ENCODE measurements around the gene CCN2.

CCN2 gene

GRCh38 chr6:131949909-131950766 lies 1.0 kb downstream of the CCN2 start:
- peak; percentile 78 to 89 for DNase-seq
- Histone ChIP-seq H3K27ac (peak overlapping the region; percentile 94 to 96), H3K4me1 (peaks cover 0 to 54% (median 28%) of the 10 kb centered on the region in 4 donors), H3K4me3 (peak overlapping the region; percentile 89), H3K36me3 (peaks cover 5 to 15% (median 14%) of the 10 kb centered on the region in 3 donors), H3K9me3 (no peaks in the 10 kb centered on the region), H3K27me3 (no peaks in the 10 kb centered on the region)
- intact Hi-C loops (cut with DNase I; ENCODE audit: low total_unique reads) = loop anchor here (5.0 kb wide), 1 partner anchor 182 kb away; no protein-coding TSS in a partner anchor
- peak; percentile 59 to 61 for TF ChIP-seq CTCF (IDR thresholded peaks at IDR 0.05)

GRCh38 chr6:131949620-131949908 lies 1.6 kb downstream of the CCN2 start:
- H3K9me3 ChIP-seq = no peaks in the 10 kb centered on the region
- no peaks in the 10 kb centered on the region for H3K27me3 ChIP-seq
- peak overlapping the region; percentile 89 for H3K4me3 ChIP-seq
- H3K27ac ChIP-seq = peak overlapping the region; percentile 94 to 96
- DNase-seq = no peak
- intact Hi-C loops (cut with DNase I; ENCODE audit: low total_unique reads) = no loop called here
- peaks cover 0 to 48% (median 25%) of the 10 kb centered on the region in 4 donors for H3K4me1 ChIP-seq
- peaks cover 5 to 15% (median 14%) of the 10 kb centered on the region in 3 donors for H3K36me3 ChIP-seq
- TF ChIP-seq CTCF (IDR thresholded peaks at IDR 0.05) = no peak

- no peaks in the 10 kb centered on the region for H3K9me3 ChIP-seq
- peaks cover 0 to 42% (median 21%) of the 10 kb centered on the region in 4 donors for H3K4me1 ChIP-seq
- peak overlapping the region; percentile 94 to 96 for H3K27ac ChIP-seq
- peak in 1 of 2 donors; percentile 70 for DNase-seq
- no peaks in the 10 kb centered on the region for H3K27me3 ChIP-seq
- H3K4me3 ChIP-seq = peak overlapping the region; percentile 89
- peaks cover 5 to 15% (median 14%) of the 10 kb centered on the region in 3 donors for H3K36me3 ChIP-seq
- no peak for TF ChIP-seq CTCF (IDR thresholded peaks at IDR 0.05)
- intact Hi-C loops (cut with DNase I; ENCODE audit: low total_unique reads) = no loop called here
These were observed 2.2 kb downstream of the CCN2 start for GRCh38 chr6:131948692-131949619.

GRCh38 chr6:131947986-131948661 lies 3.0 kb downstream of the CCN2 start:
- no peak for TF ChIP-seq CTCF (IDR thresholded peaks at IDR 0.05)
- peaks cover 0 to 34% (median 16%) of the 10 kb centered on the region in 4 donors for H3K4me1 ChIP-seq
- no peaks in the 10 kb centered on the region for H3K9me3 ChIP-seq
- H3K27ac ChIP-seq = peak overlapping the region; percentile 94 to 96
- H3K36me3 ChIP-seq = peaks cover 5 to 15% (median 14%) of the 10 kb centered on the region in 3 donors
- H3K27me3 ChIP-seq = no peaks in the 10 kb centered on the region
- H3K4me3 ChIP-seq = peak overlapping the region; percentile 89
- intact Hi-C loops (cut with DNase I; ENCODE audit: low total_unique reads) = no loop called here
- DNase-seq = no peak
